GM21576 (cell line): ENCODE results near the gene KLK14.

Source experiments
- ATAC-seq: cut with Tn5 transposase; IDR thresholded peaks from one replicate; pipeline ENCODE4 v1.9.1; 2021; ENCODE audit warnings: mild to moderate bottlenecking, moderate library complexity; ENCODE audit not compliant: unreplicated experiment

Gene KLK14

DNA sequence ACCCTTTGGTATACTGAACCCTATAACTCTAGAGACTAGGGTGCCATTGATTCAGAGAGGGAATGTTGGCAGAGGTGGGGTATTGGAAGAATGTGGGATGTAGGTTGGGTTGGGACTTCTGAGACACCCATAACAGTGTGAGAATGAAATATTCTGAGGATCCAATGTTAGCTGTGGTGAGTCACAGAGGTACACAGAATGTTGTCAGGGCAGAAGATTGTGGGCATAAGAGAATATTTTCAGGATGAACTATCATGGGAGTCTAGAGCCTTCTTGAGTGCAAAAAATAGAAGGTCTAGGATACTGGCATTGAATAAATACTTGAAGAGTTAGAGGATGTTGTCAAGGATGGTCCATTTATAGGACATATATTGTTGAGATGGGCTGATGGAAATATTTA, 26.8 kb downstream of the KLK14 start:
- no peak for ATAC-seq

DNA sequence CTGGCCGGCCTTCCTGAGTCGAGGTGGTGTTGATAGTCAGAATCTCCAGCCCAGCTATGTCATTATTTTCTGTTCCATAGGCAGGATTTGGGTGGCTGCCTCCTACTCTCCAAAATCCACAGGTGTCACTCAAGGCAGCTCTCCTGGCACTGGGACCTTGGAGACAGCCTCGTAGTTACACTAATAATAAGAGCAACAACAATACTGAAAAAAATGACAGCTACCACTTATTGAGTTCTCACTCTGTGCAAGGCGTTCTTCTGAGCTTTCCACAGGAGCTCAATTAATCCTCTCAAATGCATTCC, 35.7 kb downstream of the KLK14 start:
- ATAC-seq, result no peak

DNA sequence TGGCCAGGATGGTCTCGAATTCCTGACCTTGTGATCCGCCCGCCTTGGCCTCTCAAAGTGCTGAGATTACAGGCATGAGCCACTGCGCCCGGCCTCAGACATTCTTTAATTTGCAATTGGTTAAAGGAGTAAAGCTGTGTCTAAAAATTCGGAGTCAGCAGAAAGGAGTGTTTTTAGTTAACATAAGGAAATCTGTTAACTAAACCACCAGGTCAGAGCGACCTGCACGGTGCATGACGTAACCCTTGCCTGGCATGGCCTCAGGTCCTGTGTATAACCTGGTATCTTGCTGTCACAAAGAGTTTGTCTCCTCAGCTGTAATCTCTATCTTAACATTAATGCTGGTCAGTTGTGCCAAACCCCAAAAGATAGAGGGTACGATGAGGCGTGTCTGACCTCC, 38.4 kb downstream of the KLK14 start:
- ATAC-seq, result no peak

DNA sequence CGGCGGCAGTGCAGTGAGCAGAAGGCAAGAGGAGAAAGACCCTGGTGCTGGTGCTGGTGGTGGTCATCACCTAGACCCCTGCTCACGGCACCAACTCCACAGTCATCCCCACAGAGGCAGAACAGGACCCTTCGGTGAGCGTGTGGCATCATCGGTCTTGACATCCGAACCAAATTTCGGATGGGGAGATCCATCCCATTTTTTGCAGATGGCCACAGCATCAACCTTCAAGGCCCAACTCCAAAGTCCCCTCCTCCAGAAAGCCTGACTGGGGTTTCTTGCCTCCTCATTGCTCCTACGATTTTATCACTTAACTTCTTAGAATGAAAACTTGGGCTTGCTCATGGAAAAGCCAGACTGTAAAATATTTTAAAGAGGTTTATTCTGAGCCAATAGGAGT, 39.2 kb downstream of the KLK14 start:
- ATAC-seq, result no peak

DNA sequence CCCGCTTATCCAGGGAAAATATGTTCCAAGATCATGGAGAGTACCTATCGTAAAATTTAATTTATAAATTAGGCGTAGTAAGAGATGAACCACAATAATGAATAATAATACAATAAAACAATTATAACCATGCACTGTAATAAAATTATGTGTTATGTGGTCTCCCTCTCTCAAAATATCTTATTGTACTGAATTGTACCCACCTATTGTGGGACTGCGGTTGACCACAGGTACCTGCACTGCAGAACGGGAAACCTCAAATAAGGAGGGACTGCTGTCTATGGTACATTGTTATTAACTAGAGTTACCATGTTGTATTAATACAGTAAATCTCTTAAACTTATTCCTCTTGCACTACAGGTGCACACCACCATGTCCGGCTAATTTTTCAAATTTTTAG, 42.5 kb downstream of the KLK14 start:
- no peak for ATAC-seq

DNA sequence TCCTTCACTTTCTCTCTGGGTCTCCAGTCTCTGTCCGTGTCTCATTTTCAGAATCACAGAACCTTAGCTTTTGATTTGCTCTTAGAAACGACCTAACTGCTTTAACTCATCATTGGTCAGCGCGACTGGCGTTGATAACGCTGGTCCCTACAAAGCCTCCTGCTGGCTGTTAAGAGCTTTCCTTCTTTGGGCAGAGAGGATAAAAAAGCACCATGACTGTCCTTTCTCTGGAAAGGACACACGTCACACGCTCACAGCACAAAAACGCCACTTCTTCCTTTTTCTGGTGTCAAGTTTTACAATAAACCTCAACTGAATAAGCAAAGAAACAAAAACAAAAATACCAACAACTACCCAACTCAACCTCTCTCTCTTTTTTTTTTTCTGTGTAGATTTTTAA, 46.2 kb downstream of the KLK14 start:
- ATAC-seq, result no peak

DNA sequence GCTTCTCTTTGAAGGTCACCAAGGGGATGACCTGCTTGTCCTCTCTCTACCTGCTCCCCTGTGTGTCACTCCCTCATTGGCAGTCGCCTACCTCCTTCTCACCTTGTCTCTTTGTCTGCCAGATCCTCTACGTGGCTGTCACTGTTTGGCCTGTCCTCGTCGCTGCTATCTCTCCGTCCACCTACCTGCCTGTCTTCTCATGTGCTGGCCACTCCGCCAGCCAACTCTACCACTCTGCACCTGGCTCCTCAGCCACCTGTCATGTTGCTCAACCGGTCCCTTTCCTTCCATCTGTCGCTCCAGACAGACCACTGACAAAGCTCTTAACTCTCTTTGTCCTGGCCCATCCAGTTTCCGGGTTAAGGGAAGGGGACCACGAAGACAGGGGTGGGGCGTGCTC, 48.0 kb downstream of the KLK14 start, which contains the start of gene KLK12:
Gene KLK12 (minus strand): TSS at position 299 of the 400 bp plus-strand sequence. CDS start 381 bp downstream, outside the sequence.
- no peak for ATAC-seq

DNA sequence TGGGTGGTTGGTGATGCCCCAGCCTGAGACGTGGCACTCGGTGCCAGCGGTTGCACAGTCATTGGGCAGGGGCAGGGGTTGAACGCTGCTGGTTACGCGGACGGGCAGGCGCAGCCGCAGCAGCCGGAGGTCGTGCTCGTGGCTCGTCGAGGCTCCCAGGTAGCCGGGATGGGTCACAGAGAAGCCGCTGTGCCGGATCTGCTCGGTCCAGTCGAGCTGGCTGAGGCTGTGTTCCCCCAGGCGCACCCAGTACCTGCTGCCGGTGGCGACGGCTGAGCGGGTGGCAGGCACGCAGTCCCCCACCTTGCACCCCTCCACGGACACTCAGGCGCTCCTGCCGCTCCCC, 50.8 kb downstream of the KLK14 start:
- no peak for ATAC-seq

DNA sequence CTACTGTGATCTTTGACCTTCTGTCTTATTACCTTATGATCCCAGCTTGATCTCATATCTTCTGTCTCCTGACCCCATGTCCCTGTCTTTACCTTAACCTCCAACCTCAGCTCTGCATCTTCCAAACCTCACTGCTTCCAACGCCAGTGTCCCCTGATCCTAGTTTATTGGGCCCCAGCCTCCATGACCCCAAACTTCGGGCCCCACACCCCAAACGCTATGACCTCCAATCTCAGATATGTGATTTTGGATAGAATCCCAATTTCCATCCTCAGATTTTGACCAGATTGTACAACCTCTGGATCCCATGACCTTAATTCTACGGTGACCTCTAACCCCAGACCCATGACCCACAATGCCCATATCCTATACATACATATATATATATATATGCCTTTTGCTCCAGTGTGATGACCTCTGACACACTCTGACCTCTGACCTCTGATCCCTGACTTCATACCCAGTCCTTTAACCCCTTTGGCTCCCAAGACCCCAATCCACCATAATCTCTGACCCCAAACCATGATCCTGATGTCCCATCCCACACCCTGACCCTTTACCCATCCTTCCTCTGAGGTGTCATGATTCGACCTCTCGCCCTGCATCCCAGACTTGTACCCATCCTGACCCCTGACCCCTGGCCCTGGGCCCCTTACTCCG, 51.3 kb downstream of the KLK14 start:
- no peak for ATAC-seq

DNA sequence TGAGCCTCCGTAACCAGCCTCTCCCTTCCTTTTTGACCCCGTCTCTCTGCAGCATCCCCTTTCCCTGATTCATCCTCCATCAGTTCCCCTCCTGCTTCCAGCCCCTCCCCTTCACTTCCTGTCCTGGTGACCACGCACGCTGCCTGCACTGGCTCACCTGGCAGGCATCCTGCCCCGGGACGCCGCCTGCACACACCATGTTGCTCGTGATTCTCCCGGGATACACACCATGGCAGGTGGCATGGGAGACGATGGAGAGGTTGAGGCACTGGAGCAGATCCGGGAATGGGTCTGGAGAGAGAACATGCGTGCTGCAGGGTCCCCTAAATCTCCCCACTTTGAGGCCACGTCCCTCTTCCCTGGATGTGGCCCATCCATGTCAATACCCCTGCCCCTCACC, 52.1 kb downstream of the KLK14 start:
- ATAC-seq, result no peak

DNA sequence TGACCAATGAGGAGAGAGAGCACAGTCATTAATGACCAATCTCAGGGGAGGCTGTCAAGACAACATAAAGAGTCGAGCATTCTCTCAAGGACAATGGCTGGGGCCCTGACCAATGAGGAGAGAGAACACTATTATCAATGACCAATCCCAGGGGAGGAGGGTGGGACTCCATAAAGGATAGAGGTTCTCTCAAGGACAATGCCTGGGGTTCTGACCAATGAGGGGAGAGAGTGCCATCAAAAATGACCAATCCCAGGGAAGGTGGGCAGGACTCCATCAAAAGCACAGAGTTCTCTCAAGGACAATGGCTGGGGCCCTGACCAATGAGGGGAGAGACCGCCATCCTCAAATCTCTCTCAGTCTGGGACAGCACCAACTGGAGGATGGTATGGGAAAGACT, 53.0 kb downstream of the KLK14 start:
- ATAC-seq, result no peak
